A549 treated with RU486 at 1 μM for 4 hours (cell line): ENCODE data around the gene RANBP17. TPM values are rescaled to one million over a fixed set of nuclear protein-coding genes. Genes with fewer than 3 reads are reported as not detected.

Source experiments
- total RNA-seq: library from RNA; stranded (reverse); fragments of 200-300 nt; extraction: Qiagen RNA extraction; gene quantifications from 5 replicates; pipeline ENCODE4 v1.2.3, GENCODE V29; 2022; ENCODE audit warnings: low read depth

RANBP17 gene
- total RNA-seq: 2.0 to 3.2 TPM (median 2.6 TPM) in 5 replicates

GRCh38 chr5:170861917-170862766 lies at the start of gene RANBP17:
TSS of gene RANBP17 (plus strand) at chr5:170862018.

GRCh38 chr5:171308453-171309275 lies 446.8 kb downstream of the RANBP17 start, which contains the start of gene TLX3:
TSS of gene TLX3 (plus strand) at chr5:171309248. CDS start at chr5:171309366, 118 bp downstream.

Other genes with a start within 250 kb of the RANBP17 start
- not detected in 5 replicates for gene GABRP, start 78.3 kb upstream of the RANBP17 start, total RNA-seq